HG02943 (cell line): ENCODE results near the gene IL2RG.

ENCODE experiments used
- ATAC-seq: cut with Tn5 transposase; IDR thresholded peaks from one replicate; pipeline ENCODE4 v1.9.1; 2021; ENCODE audit warnings: mild to moderate bottlenecking, low read depth, moderate library complexity; ENCODE audit not compliant: unreplicated experiment

The IL2RG gene

DNA sequence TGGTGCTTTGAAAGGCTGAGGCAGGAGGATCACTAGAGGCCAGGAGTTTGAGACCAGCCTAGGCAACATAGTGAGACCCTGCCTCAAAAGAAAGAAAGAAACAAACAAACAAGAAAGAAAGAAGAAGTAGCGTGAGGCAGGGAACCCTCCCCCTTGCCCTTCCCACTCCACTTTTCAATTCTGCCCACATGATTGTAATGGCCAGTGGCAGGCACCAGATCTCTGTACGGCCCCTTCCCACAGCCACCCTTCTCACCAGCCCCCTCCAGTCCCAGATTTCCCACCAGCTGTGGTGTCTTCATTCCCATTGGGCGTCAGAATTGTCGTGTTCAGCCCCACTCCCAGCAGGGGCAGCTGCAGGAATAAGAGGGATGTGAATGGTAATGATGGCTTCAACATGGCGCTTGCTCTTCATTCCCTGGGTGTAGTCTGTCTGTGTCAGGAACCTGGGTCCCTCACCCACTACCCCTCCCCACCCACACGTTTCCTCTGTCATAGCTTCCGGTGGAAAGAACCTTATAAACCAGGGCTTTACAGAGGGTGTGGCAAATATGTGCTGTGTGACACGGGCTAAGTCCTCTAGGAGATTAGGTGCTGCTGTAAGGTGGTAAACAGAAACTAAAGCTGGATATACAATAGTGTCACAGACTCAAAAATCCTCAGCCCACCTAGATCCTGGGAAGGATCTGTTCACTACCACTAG is at the start of gene IL2RG:
IL2RG (minus strand) TSS at position 437 of the 703 bp plus-strand sequence; CDS start at position 399, 38 bp downstream.
- peak; percentile 86 for ATAC-seq

DNA sequence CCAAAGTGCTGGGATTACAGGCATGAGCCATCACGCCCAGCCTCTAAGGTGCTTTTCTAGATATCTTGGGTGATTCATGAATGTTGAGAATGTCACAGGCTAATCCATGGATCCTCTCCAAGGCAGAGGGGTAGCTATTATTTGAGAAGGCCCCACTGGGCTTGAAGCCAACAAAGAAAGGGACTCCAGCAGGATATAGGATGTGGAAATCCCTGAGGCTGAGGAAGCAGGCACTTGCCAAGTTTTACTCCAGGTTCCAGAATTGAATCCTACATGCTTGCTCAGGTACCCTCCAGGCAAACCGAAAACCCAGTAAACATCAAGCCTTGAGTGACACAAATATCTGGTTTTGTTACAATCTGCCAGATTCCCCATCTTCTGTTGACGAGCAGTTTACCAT is 49.1 kb upstream of the IL2RG start:
- no peak for ATAC-seq

DNA sequence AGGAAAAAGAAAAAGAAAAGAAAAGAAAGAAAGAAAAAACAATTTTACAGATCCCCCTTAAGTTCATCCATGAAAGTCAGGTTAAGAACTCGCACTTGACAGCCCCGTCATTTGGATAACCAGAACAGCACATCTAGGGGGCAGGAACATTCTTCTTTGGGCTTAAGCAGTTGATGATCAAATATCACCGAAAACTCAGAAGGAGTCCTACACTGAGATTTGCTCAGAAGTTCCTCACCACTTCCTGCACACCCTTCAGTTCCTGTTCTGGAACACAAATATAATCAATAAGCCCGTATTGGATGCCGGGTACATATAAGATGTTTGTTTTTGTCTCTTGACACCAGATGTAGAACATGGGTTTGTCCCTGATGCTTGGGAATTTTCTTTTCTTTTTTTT is 48.0 kb upstream of the IL2RG start:
- ATAC-seq: no peak

DNA sequence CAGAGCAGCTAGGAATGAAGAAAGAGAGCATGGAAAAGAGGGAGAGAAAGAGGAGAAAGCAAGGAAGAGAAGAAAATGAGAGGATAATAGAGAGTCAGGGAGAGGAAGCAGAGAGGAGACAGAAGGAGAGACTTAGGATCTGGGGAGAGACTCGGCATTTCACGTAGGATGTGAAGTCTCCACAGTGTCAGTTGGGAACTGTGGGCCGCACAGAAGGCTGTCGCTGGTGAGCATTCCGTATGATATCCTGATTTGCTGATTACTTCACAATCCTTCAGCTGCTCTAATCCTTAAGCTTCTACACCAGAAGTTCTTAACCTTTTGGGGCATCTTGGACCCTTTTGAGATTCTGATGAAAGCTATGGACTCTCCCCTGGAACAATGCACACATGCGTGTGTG is 47.2 kb upstream of the IL2RG start:
- no peak for ATAC-seq

DNA sequence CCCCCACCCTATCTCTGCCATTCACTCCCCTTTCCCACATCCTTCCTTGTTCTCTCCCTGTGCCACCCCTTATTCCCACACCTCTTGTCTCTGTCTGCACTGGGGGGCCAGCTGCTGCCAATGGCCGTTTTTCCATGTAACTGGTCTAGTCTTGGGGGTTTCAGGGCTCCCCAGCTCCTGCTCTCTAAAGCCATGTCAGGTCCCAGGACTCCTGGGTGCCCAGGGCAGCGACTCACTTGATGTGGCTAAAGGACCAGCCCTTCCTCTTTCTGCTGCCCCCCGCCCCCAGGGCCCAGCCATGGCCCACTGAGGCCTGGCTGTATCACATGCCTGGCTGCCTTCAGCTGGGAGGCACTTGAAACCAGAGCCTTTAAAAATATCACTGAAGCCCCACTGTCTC is 43.3 kb upstream of the IL2RG start:
- ATAC-seq: no peak

GRCh38 chrX:71154196-71154595 is 42.8 kb upstream of the IL2RG start:
- ATAC-seq: no peak

DNA sequence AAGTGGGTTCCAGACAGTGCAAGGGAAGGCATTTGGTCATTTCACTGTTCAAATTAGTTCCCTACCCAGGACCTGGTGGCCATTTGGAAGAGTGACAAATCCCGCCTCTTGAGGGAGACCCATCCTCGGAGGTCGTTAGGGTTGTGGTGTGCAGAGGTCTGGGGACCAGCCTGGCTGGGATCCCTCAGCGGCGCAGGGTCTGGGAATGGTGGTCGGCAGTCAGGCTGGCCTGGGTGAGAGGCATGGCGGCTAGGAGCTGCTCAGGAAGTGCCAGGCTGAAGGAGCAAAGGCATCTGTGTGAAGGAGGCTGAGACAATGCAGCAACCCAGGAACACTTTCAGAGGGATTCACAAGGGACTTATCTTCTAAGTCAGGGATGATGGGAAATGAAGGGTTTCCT is 40.0 kb upstream of the IL2RG start:
- ATAC-seq: no peak

DNA sequence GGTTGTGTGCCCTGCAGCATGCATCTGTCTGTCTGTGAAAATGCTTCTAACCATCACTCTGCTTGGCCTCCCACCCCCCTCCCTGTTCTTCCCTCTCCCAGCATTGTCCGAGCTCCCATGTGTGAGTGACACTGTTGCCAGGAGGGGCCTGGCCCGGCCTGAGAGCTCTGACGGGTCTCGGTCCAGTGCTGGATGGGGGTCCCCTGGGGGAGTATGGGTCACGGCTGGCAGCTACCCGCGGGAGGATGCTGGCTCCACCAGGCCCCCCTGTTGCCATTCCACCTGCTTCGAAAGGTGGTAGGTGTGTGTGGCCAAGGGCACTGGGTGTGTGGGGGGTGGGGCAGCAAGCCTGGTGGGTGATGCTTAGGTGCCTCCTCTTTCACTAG is 36.9 kb upstream of the IL2RG start:
- no peak for ATAC-seq

GRCh38 chrX:71147496-71148277 is 36.3 kb upstream of the IL2RG start:
- ATAC-seq: no peak

DNA sequence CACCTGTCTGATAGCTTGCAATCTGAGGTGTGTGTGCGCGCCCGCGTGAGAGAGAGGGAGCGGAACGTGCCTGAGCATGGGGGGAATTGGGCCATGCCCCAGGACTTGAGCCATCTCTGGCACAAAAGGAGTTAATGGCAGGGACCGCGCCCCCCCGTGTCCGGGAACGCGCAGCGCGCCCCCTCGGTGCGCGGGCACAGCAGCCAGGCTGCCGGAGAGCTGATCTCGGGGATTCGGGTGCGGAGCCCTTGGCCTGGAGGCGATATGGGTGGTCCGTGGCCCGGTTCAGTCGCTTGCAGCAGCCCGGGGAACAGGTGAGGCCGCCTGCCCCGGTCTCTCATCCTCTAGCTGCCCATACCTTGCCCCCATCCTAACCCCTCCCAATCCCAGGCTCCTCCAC is 33.3 kb upstream of the IL2RG start, which contains the start of gene NLGN3:
NLGN3 (plus strand) TSS at position 191 of the 400 bp plus-strand sequence. CDS start 2,909 bp downstream, outside the sequence.
- ATAC-seq: no peak

DNA sequence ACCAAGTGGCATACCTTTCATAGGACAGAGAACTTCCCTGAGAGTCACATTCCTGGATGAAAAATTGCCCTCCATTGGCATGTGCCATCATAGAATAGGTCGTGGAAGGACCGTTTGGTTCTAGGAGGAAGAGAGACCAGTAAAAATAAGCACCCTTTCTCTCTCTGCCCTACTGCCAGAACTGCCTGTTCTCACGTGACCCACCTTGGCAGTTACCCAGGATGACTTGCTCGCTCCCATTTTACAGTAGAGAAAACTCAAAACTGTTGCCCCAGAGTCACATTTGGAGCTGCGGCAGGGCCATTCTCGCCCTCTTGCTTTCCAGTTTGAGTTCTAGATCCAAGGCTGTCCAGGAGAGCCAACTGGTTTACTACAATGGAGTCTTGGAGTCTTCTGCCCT is 32.1 kb upstream of the IL2RG start:
- no peak for ATAC-seq

- ATAC-seq: no peak
Measured at GRCh38 chrX:71140440-71140839, 29.1 kb upstream of the IL2RG start.

DNA sequence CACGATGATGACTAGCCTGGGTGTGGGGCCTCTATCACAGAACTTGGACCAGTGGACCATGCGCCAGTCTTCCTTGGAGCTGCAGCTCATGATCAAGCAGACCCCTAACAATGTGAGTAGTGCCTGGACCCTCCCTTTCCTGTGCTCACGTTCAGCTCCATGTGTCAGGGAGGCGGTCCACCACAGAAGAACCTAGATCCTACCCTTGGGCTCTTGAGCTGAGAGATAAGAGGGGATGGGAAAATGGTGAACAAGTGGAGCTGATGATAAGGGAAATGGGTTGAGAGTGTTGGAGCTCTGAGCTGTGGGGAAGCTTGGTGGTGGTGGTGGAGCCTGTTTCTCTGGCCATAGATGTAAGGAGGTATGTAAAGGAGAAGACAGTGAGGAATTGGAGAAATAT is 20.1 kb upstream of the IL2RG start:
- ATAC-seq: no peak

- peak; percentile 69 for ATAC-seq
Measured at GRCh38 chrX:71128915-71129765, 17.8 kb upstream of the IL2RG start.

DNA sequence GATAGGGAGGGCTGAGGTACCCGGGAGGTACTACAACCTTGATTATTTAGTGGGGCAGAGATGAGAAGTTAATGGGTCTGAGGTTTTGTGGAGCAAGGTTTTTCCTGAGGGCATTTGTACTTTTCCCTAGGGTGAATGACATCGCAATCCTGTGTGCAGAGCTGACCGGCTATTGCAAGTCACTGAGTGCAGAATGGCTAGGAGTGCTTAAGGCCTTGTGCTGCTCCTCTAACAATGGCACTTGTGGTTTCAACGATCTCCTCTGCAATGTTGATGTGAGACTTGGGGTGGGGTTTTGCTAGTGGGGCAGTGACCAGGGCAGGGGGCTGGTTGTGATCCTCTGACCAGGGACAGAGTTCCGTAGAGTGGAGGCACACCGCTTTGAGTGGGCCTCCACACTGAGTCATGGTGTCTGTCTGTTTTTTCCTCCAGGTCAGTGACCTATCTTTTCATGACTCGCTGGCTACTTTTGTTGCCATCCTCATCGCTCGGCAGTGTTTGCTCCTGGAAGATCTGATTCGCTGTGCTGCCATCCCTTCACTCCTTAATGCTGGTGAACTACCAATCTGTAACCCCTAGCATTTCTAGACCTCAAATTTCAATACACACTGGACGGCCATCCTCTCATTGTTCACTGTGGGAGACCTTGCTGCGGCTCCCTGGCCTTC is 16.9 kb upstream of the IL2RG start:
- no peak for ATAC-seq

GRCh38 chrX:71118985-71119535 is 7.7 kb upstream of the IL2RG start:
- no peak for ATAC-seq

GRCh38 chrX:71118032-71118984 is 6.9 kb upstream of the IL2RG start, which contains the start of gene MED12:
TSS of gene MED12 (plus strand) at chrX:71118596. CDS start at chrX:71118755, 159 bp downstream.
- peak; percentile 76 for ATAC-seq

DNA sequence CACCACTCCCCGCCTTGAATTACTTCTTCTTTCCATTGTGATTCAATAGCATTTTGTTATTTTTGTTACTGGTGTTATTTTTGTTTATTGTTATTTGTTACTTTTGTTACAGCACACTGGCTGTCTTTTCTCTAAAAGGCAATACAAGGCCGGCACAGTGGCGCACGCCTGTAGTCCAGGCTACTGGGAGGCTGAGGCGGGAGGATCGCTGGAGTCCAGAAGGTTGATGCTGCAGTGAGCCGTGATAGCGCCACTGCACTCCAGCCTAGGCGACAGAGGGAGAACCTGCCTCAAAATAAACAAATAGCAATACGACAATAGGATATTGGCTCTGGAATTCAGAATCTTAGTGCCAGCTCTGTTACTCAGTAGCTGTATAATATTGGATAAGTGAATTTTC is 6.0 kb upstream of the IL2RG start:
- ATAC-seq: no peak

GRCh38 chrX:71111921-71112431 is 599 bp upstream of the IL2RG start:
- ATAC-seq: peak; percentile 20
